HuH-7.5 (cell line): Measurements from ENCODE around the gene EEF2K.
"Not testable (repeated sequence)": the region's sequence is repeated elsewhere in the genome, so short reads cannot be mapped to it uniquely, and the experiment has no call there.

Experiments
- DNase-seq: peaks from one replicate; pipeline ENCODE4 v3.0.0; 2011; ENCODE audit warnings: low spot score

Gene EEF2K

DNA sequence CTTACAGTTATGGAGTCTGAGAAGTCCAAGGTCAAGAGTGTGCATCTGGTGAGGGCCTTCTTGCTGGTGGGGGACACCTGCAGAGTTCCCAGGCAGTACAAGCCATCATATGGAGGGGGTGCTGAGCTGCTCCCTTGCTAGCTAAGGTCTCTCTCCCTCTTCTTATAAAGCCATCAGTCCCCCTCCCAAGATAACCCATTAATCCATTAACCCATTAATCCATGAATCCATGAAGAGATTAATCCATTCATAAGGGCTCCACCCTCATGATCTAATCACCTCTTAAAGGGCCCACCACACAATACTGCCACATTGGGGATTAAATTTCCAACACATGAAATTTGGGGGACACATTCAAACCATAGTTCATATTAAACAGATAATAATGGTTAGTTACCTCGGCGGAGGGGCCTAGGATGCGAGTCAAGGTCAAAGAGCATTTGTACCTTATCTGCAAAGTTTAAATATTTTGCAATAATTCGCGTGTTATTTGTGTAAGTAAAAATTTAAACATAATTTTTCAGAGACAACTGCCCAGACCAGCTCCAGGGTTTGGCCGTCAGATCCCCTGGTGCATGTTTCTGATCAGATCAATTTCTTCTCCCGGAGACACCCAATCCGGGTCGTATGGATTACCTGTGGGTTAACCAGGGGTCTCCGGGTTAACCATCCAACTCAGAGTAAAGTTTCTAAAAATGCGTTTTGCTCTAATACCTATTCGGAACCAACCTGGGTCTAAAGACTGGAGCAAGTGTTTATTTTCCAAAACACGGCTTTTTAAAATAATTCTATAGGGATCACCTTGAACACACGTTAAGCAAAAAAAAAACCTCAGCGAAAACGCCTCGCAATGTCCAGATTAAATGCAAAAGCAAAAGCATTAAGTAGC lies 90.4 kb downstream of the EEF2K start:
- DNase-seq = peak; percentile 26

DNA sequence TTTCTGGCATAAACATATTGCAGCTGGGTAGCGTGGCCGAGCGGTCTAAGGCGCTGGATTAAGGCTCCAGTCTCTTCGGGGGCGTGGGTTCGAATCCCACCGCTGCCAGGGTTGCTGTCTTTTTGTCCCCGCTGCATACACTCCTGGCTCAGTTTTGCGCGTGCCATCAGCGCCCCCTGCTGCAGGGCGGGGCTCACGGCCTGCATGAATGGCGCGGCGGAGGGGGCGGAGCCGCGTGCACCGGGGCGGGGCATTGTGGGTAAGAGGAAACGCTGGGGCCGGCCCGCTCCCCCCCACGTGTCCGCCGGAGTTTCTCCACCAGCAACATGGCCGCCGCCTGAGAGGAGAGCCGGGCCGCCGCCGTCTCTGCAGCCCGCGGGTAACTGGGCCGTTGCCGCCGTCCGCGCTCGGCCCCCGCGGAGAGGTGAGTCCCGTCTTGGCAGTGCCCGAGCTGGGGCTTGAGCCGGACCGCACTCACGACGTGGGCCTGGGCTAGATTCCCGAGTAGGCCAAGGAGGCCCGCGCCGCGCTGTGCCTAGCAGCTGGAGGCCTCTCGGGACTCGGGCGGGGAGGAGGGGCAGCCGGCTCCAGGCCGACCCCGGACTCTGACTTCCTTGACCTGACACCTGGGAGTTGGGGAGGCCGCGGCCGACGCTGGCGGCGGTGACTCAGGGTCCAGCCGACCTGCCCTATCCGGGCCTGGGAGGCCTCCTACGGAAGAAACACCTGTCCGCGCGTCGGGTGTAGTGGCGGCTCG lies 91.2 kb downstream of the EEF2K start, which contains the start of gene POLR3E:
Gene POLR3E, plus strand, starts transcription at position 296 of the 757 bp plus-strand sequence. CDS start 5,560 bp downstream, outside the sequence.
- peak; percentile 75 for DNase-seq

DNA sequence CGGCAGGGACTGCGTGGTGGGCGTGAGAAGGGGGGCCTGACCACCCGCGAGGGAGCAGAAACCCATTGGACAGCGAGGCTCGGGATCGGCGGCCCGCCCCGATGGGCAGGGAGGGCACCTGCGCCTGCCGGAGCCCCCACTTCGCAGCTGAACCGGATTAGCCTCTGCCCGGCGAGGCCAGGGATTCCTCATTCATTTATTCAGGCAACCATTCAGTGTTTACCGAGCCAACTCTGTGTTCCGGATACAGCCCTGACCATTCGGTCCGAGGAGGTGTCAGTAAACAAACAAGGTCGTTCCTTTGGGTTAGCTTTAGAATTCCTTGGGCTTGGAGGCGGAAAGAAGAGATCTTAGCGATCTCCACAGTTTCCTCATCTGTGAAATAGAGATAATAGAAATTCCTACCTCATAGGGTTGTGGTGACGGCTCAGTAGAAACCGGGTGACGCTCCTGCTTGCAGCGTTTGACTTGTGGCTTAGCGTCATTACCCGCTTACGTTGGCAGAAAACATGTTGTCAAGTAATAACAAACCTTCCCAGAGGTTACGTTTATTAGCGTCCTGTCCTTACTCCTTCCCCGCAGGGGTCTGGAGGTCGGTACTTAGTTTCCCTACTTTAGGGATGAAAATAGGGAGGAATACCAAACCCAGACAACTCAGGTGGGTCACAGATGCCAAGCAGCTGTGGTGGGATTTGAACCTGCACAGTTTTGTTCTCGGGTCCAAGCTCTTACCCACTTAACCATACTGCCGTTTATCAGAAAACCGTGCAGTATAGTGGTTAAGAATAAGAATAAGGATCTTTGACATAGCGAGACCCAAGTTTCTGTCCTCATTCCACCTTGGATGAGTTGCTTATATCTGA lies 92.0 kb downstream of the EEF2K start:
- DNase-seq = peak; percentile 60

- no peak for DNase-seq
Observed at GRCh38 chr16:22299036-22299435, 93.0 kb downstream of the EEF2K start.

DNA sequence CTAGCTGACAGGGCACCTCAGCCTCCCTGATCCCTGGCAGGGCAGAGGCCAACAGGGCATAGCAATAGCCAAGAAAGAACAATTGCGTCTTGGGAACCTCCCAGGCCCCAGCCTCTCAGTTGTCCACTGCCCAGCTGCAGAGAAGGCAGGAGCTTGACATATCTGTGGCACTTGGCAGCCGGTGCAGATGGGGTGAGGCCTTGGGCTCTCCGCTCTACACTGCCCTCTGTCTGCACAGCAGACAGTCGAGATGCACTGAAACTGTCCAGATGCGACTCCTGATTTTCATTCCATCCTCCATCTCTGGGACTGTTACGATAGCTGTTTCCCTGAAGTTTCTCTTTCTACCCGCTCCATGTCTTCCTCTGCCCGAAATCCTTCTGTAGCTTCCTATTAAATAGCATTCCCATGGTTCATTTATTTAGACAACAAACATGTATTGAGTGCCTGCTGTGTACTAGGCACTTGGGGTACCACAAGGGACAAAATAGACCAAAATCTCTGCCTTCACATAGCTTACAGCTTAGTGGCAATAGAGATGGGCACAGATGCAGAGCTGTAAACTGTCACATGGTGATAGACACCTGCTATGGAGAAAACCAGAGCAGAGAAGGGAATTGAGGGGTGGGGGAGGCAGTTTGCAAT lies 94.5 kb downstream of the EEF2K start:
- peak; percentile 65 for DNase-seq

GRCh38 chr16:22301423-22301822 lies 95.3 kb downstream of the EEF2K start:
- not testable (repeated sequence) for DNase-seq

GRCh38 chr16:22302776-22303363 lies 96.8 kb downstream of the EEF2K start:
- DNase-seq = no peak

DNA sequence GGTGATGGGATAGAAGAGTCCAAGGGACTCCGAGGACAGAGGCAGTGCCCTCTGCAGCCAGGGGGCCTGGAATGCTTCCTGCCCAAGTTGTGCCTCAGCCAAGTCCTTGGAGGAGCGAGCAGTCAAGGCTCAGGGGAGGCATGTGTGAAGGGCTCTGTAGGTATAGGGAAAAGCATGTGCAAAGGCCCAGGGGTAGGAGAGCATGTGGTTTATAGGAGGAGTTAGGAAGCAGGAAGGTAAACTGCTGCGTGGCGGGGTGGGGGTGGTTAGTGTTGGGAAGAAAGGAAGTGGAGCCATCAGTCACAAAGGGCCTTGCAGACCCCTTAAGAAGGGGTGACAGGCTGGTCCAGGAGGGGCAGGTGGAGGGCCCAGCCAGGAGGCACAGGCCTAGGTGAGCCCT lies 98.3 kb downstream of the EEF2K start:
- no peak for DNase-seq

- no peak for DNase-seq
Observed at GRCh38 chr16:22306788-22307187, 100.7 kb downstream of the EEF2K start.

DNA sequence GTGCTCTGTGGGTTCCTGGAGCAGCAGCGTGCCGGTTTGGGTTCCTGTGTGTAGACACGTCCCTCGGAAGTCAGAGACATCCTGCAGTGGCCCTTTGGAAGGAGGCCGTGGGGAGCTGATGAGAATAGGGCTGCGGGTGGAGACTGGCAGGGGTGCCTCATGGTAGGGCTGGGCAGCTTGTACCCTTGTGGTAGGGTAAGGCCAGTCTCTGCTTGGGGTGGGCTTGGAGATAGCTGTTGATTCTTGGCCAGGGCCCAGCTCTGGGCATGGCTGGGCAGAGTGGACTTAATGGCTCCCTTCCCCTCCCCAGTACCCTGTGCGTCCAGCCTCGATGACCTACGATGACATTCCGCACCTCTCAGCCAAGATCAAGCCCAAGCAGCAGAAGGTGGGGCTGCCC lies 101.8 kb downstream of the EEF2K start:
- no peak for DNase-seq

GRCh38 chr16:22308824-22309520 lies 102.9 kb downstream of the EEF2K start:
- no peak for DNase-seq

DNA sequence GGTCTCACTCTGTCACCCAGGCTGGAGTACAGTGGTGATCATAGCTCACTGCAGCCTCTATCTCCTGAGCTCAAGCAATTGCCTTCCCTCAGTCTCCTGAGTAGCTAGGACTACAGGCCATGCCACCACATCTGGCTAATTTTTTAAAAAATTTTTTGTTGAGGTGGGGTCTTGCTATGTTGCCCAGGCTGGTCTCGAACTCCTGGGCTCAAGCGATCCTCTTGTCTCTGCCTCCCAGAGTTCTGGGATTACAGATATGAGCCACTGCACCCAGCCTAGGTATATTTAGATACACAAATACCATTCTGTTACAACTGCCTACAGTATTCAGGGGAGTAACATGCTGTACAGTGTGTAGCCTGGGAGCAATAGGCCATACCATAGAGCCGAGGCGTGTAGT lies 105.4 kb downstream of the EEF2K start:
- DNase-seq = no peak

DNA sequence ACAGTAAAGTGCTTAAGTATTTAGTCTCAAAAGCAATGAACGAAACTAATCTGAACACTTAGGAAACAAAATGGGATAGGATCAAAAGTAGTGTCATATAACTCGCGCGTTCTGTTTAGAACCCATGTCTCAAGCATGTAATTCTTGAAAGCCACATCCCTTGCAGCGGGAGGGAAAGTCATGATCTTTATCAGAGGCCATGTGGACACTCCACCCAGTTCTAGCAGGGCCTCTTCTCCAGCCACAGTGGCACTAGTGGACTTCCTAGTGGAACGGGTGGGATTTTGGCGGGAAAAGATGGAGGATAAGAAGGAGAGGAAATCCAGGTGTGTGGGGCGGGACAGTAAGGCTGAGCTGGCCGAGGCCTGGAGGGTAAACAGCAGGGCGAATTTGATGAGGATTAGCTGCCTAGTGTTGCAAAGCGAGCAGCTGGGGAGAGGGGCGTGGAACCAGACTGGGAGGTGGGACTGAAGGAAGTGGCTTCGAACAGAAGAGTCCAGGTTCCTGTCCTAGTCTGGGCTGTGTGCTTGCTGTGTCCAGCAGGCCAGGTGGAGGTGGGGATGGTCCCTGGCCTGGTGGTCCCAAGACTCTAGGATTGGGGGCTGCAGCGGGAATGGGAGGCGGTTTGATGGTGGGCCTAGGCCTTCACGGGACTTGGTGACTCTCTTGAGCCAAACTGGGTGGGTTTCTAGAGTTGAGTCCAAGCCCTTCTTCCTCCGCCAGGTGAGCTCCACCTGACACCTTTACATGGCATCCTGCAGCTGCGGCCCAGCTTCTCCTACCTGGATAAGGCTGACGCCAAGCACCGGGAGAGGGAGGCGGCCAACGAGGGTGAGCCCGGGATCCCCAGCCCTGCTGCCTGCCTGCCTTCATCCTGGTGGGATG lies 107.1 kb downstream of the EEF2K start:
- no peak for DNase-seq

DNA sequence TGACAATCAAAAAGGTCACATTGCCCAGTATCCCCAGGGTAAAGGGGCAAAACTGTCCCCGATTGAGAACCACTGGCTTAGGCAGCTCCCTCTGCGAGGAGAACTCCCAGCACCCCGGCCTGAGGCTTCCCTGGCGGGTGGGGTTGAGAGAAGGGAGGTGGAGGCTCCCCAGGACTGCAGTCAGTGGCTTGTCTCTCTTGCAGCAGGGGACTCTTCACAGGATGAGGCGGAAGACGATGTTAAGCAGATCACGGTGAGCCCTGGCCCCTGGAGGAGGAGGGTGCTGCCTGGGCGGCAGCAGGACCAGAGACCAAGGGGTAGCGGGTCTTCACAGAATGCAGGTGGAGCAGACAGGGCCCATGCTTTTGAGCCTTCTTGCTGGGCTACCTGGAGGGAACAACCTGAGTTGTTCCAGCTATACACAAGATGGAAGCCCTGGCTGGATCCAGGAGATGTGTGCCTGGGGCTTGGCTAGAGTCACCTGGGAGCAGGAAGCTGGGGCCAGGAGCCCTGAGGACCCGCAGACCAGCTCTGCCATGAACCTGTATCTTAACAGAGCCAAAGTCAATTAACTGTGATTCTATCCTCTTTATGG lies 107.9 kb downstream of the EEF2K start:
- DNase-seq = no peak

GRCh38 chr16:22314661-22315626 lies 108.9 kb downstream of the EEF2K start:
- DNase-seq = no peak

GRCh38 chr16:22315979-22316378 lies 109.9 kb downstream of the EEF2K start:
- no peak for DNase-seq

DNA sequence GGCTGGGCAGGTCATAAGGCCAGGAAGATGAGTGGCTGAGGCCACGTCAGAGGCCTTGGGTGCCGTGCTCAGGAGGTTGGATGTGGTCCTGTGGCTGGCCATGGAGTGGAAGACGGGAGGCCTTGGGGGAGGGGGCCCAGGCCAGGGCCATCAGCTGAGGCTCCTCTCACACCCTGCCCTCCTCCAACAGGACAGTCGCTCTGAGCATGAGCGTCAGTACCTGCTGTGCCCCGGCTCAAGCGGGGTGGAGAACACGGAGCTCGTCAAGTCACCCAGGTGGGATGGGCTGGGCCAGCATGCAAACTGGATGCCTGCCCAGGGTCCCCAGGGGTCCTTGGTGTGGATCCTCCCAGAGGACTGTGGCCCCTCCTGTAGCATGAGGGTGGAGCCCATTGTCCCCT lies 110.3 kb downstream of the EEF2K start:
- no peak for DNase-seq

DNA sequence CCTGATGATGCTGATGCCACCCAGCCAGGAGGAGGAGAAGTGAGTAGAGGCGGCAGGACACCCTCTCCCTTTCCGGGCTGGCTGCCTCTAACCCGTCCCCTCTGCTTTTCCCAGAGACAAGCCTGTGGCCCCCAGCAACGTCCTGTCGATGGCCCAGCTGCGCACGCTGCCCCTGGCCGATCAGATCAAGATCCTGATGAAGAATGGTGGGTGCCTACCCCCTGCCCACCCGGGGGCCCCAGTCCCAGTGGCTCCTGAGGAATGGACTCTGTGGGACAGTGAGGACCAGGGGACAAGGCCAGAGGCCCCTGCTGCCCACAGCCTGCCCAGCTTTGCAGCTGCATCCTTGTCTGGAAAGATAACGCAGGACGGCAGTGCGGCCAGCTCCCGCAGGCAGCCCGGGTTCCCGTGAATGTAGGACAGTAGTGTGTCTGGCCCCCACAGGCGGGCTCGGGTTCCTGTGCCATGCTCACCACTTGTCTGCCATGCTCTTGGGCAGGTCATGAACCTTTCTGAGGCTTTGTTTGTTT lies 111.0 kb downstream of the EEF2K start:
- no peak for DNase-seq
